Measurements from ENCODE around the gene HYAL3.

The HYAL3 gene

GRCh38 chr3:50298836-50299637, at the start of gene HYAL3, which contains the start of gene NAA80:
Gene HYAL3 (minus strand): TSS chr3:50299405. CDS start chr3:50295602, 3,803 bp downstream.
Gene NAA80 (minus strand): TSS chr3:50299405. CDS start chr3:50297463, 1,942 bp downstream.
- peak; percentile 100 for DNase-seq

- peak; percentile 69 for DNase-seq
Measured at GRCh38 chr3:50347187-50347813, 48.1 kb upstream of the HYAL3 start.

- peak; percentile 79 for DNase-seq
Measured at GRCh38 chr3:50345586-50346234, 46.5 kb upstream of the HYAL3 start, which contains the start of gene ZMYND10. Gene ZMYND10 (minus strand): TSS chr3:50345732. CDS start chr3:50345579, 153 bp downstream.

- DNase-seq, result no peak
Measured at GRCh38 chr3:50345008-50345407, 45.8 kb upstream of the HYAL3 start.

- DNase-seq, result no peak
Measured at GRCh38 chr3:50342813-50343633, 43.8 kb upstream of the HYAL3 start.

GRCh38 chr3:50341996-50342650, 42.9 kb upstream of the HYAL3 start:
- DNase-seq, result no peak

GRCh38 chr3:50341537-50341936, 42.3 kb upstream of the HYAL3 start:
- DNase-seq, result no peak

- DNase-seq, result peak; percentile 56
Measured at GRCh38 chr3:50340448-50341329, 41.5 kb upstream of the HYAL3 start, which contains the start of gene RASSF1. Gene RASSF1 (minus strand): TSS chr3:50340836. CDS start chr3:50340805, 31 bp downstream.

GRCh38 chr3:50340147-50340447, 40.9 kb upstream of the HYAL3 start:
- no peak for DNase-seq

GRCh38 chr3:50339485-50340146, 40.4 kb upstream of the HYAL3 start:
- no peak for DNase-seq

- peak; percentile 59 for DNase-seq
Measured at GRCh38 chr3:50338965-50339364, 39.8 kb upstream of the HYAL3 start.

- DNase-seq, result peak; percentile 100
Measured at GRCh38 chr3:50337175-50337861, 38.1 kb upstream of the HYAL3 start.

GRCh38 chr3:50336452-50337174, 37.4 kb upstream of the HYAL3 start:
- DNase-seq, result no peak

- DNase-seq, result no peak
Measured at GRCh38 chr3:50334339-50335075, 35.3 kb upstream of the HYAL3 start.

- no peak for DNase-seq
Measured at GRCh38 chr3:50333744-50334328, 34.6 kb upstream of the HYAL3 start.

GRCh38 chr3:50331364-50331907, 32.2 kb upstream of the HYAL3 start:
- DNase-seq, result no peak

- no peak for DNase-seq
Measured at GRCh38 chr3:50330330-50330729, 31.1 kb upstream of the HYAL3 start.

Data from inflammatory macrophage treated with lipopolysaccharide for 4 hours (primary cell).